HepG2 (cell line): Measurements from ENCODE around the gene GSTT2. TPM values are rescaled to one million over a fixed set of nuclear protein-coding genes. Genes with fewer than 3 reads are reported as not detected.

Experiments used
- CBX5 ChIP-seq: sonication (generic); formaldehyde crosslinking; IDR thresholded peaks from 2 replicates; pipeline ENCODE4 v1.4.0; 2020; ENCODE audit warnings: missing genetic modification reagents, borderline replicate concordance
- DNMT3B ChIP-seq: conservative IDR thresholded peaks from 2 replicates; pipeline ENCODE4 v1.6.1; 2016; ENCODE audit warnings: missing biosample characterization, control low read depth
- ESRRA ChIP-seq: sonication (generic); formaldehyde crosslinking; IDR thresholded peaks from 2 replicates; pipeline ENCODE4 v1.5.1; 2020; ENCODE audit warnings: mild to moderate bottlenecking, low read depth, missing genetic modification reagents
- ETV5 ChIP-seq: IDR thresholded peaks from 2 replicates; pipeline ENCODE4 v1.6.1; 2018; ENCODE audit warnings: missing biosample characterization, missing genetic modification reagents, inconsistent platforms, borderline replicate concordance
- IRF2 ChIP-seq: IDR thresholded peaks from 2 replicates; pipeline ENCODE4 v1.6.1; 2018; ENCODE audit warnings: missing genetic modification reagents, missing compliant biosample characterization
- SP4 ChIP-seq: sonication (generic); formaldehyde crosslinking; IDR thresholded peaks from 2 replicates; pipeline ENCODE4 v1.8.1; 2023; ENCODE audit warnings: mild to moderate bottlenecking, missing genetic modification reagents
- ZNF180 ChIP-seq: sonication (generic); formaldehyde crosslinking; IDR thresholded peaks from 2 replicates; pipeline ENCODE4 v1.4.0; 2020; ENCODE audit warnings: low read depth, missing genetic modification reagents, borderline replicate concordance
- ZNF224 ChIP-seq: sonication (generic); formaldehyde crosslinking; IDR thresholded peaks from 2 replicates; pipeline ENCODE4 v1.5.0; 2020; ENCODE audit warnings: mild to moderate bottlenecking, missing genetic modification reagents
- ZNF850 ChIP-seq: sonication (generic); formaldehyde crosslinking; conservative IDR thresholded peaks from 2 replicates; pipeline ENCODE4 v1.9.0; 2021; ENCODE audit warnings: mild to moderate bottlenecking, missing genetic modification reagents
- polyA plus RNA-seq, 8 experiments: library from polyadenylated mRNA; depleted of rRNA in 3 of 8; stranded (reverse) in 7 of 8; unstranded in 1 of 8; fragments of >200 nt; fragmentation: Illumina TruSeq in 4 of 8; extraction: Trizol in 4 of 8; gene quantifications; 2 replicates each; pipeline versions ENCODE4 v1.2.1 to v1.2.3, GENCODE V29; 2011 to 2016; ENCODE audit warnings: low read depth in 4 of 8, missing spikeins in 1 of 8, mixed read lengths in 1 of 8; ENCODE audit not compliant: insufficient read depth in 1 of 8
- total RNA-seq, 5 experiments: library from RNA; depleted of rRNA; stranded (reverse); fragments of >200 nt; fragmentation: Illumina TruSeq; extraction: Trizol; gene quantifications; 2 replicates each; pipeline ENCODE4 v1.2.3, GENCODE V29; 2016; ENCODE audit warnings: low read depth in 1 of 5
- TF ChIP-seq, protein P1 (sequence below): sonication (generic); formaldehyde crosslinking; IDR thresholded peaks from 2 replicates; pipeline ENCODE4 v1.4.0; 2020; ENCODE audit warnings: missing genetic modification reagents, borderline replicate concordance
- TF ChIP-seq, protein P2 (sequence below): sonication (generic); formaldehyde crosslinking; IDR thresholded peaks from 2 replicates; pipeline ENCODE4 v1.8.0; 2022; ENCODE audit warnings: mild to moderate bottlenecking, missing genetic modification reagents; ENCODE audit not compliant: insufficient replicate concordance
- TF ChIP-seq, protein P3 (sequence below): sonication (generic); formaldehyde crosslinking; IDR thresholded peaks from 2 replicates; pipeline ENCODE4 v1.5.0; 2020; ENCODE audit warnings: missing genetic modification reagents, mild to moderate bottlenecking, borderline replicate concordance
- TF ChIP-seq, protein P4 (sequence below): sonication (generic); formaldehyde crosslinking; IDR thresholded peaks from 2 replicates; pipeline ENCODE4 v1.4.0; 2020; ENCODE audit warnings: missing genetic modification reagents
- TF ChIP-seq, protein P5 (sequence below): sonication (generic); formaldehyde crosslinking; IDR thresholded peaks from 2 replicates; pipeline ENCODE4 v1.8.0; 2022; ENCODE audit warnings: mild to moderate bottlenecking, missing genetic modification reagents, borderline replicate concordance
- TF ChIP-seq, protein P6 (sequence below): sonication (generic); formaldehyde crosslinking; IDR thresholded peaks from 2 replicates; pipeline ENCODE4 v1.4.0; 2020; ENCODE audit warnings: missing genetic modification reagents

GSTT2 gene
- total and polyA plus RNA-seq, 2 of the 13 experiments (the other 11 are each of a cell fraction or from before 2014, with no cell fraction given) = not detected

DNA sequence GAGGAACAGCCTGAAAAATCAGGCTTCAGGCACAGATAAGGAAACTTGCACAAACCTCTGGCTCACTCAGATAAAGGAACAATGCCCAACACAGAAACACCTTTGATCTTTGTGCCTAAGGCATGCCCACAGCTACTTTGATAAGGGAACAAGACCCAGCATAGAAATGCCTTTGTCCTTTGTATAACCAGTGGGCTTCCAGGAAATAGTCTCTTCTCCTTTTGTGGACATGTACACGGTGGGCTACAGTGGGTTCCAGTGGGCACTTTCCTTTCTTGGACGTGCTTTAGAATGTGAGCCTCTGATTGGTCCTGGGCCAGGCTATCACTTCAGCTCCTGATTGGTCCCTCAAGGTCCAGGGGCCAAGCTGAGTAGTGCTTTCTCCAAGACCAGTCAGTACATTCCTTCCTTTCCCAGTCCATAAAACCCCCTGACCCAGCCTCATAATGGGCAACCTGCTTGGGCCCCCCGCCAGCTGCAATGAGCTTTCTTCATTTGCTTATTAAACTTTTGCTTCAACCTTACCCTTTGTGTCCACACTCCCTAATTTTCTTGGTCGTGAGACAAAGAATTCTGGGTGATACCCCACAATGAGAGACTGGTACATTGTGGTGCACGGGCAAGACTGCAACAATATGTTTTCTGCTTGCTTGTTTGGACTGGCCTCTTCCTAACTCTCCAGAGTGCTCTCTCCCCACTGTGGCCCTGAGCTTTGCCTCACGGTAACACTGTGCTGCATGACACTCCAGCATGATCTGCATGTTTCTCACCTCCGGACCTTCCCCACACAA is 29.5 kb downstream of the GSTT2 start (continued):
- TF ChIP-seq, protein P1, sequence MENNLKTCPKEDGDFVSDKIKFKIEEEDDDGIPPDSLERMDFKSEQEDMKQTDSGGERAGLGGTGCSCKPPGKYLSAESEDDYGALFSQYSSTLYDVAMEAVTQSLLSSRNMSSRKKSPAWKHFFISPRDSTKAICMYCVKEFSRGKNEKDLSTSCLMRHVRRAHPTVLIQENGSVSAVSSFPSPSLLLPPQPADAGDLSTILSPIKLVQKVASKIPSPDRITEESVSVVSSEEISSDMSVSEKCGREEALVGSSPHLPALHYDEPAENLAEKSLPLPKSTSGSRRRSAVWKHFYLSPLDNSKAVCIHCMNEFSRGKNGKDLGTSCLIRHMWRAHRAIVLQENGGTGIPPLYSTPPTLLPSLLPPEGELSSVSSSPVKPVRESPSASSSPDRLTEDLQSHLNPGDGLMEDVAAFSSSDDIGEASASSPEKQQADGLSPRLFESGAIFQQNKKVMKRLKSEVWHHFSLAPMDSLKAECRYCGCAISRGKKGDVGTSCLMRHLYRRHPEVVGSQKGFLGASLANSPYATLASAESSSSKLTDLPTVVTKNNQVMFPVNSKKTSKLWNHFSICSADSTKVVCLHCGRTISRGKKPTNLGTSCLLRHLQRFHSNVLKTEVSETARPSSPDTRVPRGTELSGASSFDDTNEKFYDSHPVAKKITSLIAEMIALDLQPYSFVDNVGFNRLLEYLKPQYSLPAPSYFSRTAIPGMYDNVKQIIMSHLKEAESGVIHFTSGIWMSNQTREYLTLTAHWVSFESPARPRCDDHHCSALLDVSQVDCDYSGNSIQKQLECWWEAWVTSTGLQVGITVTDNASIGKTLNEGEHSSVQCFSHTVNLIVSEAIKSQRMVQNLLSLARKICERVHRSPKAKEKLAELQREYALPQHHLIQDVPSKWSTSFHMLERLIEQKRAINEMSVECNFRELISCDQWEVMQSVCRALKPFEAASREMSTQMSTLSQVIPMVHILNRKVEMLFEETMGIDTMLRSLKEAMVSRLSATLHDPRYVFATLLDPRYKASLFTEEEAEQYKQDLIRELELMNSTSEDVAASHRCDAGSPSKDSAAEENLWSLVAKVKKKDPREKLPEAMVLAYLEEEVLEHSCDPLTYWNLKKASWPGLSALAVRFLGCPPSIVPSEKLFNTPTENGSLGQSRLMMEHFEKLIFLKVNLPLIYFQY (CRISPR knock-in tag) = no peak
- TF ChIP-seq, protein P2, sequence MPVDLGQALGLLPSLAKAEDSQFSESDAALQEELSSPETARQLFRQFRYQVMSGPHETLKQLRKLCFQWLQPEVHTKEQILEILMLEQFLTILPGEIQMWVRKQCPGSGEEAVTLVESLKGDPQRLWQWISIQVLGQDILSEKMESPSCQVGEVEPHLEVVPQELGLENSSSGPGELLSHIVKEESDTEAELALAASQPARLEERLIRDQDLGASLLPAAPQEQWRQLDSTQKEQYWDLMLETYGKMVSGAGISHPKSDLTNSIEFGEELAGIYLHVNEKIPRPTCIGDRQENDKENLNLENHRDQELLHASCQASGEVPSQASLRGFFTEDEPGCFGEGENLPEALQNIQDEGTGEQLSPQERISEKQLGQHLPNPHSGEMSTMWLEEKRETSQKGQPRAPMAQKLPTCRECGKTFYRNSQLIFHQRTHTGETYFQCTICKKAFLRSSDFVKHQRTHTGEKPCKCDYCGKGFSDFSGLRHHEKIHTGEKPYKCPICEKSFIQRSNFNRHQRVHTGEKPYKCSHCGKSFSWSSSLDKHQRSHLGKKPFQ (CRISPR knock-in tag) = no peak
- TF ChIP-seq DNMT3B (no peak), ETV5 (no peak; the same call in 1 of the 2 replicates), IRF2 (CRISPR knock-in tag) (no peak), ZNF180 (CRISPR knock-in tag) (no peak), ESRRA (no peak), CBX5 (CRISPR knock-in tag) (no peak), SP4 (CRISPR knock-in tag) (no peak), ZNF224 (CRISPR knock-in tag) (no peak), ZNF850 (CRISPR knock-in tag) (no peak)
- TF ChIP-seq, protein P3, sequence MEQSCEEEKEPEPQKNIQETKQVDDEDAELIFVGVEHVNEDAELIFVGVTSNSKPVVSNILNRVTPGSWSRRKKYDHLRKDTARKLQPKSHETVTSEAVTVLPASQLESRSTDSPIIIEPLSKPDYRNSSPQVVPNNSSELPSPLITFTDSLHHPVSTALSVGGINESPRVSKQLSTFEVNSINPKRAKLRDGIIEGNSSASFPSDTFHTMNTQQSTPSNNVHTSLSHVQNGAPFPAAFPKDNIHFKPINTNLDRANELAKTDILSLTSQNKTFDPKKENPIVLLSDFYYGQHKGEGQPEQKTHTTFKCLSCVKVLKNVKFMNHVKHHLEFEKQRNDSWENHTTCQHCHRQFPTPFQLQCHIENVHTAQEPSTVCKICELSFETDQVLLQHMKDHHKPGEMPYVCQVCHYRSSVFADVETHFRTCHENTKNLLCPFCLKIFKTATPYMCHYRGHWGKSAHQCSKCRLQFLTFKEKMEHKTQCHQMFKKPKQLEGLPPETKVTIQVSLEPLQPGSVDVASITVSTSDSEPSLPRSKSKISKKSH (CRISPR knock-in tag) = no peak
- TF ChIP-seq, protein P4, sequence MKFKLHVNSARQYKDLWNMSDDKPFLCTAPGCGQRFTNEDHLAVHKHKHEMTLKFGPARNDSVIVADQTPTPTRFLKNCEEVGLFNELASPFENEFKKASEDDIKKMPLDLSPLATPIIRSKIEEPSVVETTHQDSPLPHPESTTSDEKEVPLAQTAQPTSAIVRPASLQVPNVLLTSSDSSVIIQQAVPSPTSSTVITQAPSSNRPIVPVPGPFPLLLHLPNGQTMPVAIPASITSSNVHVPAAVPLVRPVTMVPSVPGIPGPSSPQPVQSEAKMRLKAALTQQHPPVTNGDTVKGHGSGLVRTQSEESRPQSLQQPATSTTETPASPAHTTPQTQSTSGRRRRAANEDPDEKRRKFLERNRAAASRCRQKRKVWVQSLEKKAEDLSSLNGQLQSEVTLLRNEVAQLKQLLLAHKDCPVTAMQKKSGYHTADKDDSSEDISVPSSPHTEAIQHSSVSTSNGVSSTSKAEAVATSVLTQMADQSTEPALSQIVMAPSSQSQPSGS (CRISPR knock-in tag) = peak; percentile 45; the same call in 1 of the 2 replicates
- TF ChIP-seq, protein P5, sequence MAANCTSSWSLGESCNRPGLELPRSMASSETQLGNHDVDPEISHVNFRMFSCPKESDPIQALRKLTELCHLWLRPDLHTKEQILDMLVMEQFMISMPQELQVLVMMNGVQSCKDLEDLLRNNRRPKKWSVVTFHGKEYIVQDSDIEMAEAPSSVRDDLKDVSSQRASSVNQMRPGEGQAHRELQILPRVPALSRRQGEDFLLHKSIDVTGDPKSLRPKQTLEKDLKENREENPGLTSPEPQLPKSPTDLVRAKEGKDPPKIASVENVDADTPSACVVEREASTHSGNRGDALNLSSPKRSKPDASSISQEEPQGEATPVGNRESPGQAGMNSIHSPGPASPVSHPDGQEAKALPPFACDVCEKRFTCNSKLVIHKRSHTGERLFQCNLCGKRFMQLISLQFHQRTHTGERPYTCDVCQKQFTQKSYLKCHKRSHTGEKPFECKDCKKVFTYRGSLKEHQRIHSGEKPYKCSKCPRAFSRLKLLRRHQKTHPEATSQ (CRISPR knock-in tag) = no peak
- TF ChIP-seq, protein P6, sequence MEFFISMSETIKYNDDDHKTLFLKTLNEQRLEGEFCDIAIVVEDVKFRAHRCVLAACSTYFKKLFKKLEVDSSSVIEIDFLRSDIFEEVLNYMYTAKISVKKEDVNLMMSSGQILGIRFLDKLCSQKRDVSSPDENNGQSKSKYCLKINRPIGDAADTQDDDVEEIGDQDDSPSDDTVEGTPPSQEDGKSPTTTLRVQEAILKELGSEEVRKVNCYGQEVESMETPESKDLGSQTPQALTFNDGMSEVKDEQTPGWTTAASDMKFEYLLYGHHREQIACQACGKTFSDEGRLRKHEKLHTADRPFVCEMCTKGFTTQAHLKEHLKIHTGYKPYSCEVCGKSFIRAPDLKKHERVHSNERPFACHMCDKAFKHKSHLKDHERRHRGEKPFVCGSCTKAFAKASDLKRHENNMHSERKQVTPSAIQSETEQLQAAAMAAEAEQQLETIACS (CRISPR knock-in tag) = no peak
